ENCODE measurements around the gene DAAM2.

Gene DAAM2

GRCh38 chr6:39820553-39820952 is 28.4 kb downstream of the DAAM2 start:
- DNase-seq, result no peak

- DNase-seq, result no peak
Observed at GRCh38 chr6:39821046-39821740, 29.0 kb downstream of the DAAM2 start.

- DNase-seq, result no peak
Observed at GRCh38 chr6:39821742-39822532, 29.8 kb downstream of the DAAM2 start.

GRCh38 chr6:39822846-39823815 is 31.0 kb downstream of the DAAM2 start:
- no peak for DNase-seq

GRCh38 chr6:39824030-39824926 is 32.1 kb downstream of the DAAM2 start:
- no peak for DNase-seq

- DNase-seq, result no peak
Observed at GRCh38 chr6:39829331-39829730, 37.2 kb downstream of the DAAM2 start.

- DNase-seq, result no peak
Observed at GRCh38 chr6:39830444-39830843, 38.3 kb downstream of the DAAM2 start.

- no peak for DNase-seq
Observed at GRCh38 chr6:39831701-39832100, 39.5 kb downstream of the DAAM2 start.

GRCh38 chr6:39834278-39834677 is 42.1 kb downstream of the DAAM2 start:
- no peak for DNase-seq

GRCh38 chr6:39834866-39835265 is 42.7 kb downstream of the DAAM2 start:
- no peak for DNase-seq

GRCh38 chr6:39835821-39836295 is 43.7 kb downstream of the DAAM2 start:
- no peak for DNase-seq

GRCh38 chr6:39836606-39837005 is 44.4 kb downstream of the DAAM2 start:
- no peak for DNase-seq

- DNase-seq, result no peak
Observed at GRCh38 chr6:39839445-39839844, 47.3 kb downstream of the DAAM2 start.

- no peak for DNase-seq
Observed at GRCh38 chr6:39840781-39841180, 48.6 kb downstream of the DAAM2 start.

- DNase-seq, result no peak
Observed at GRCh38 chr6:39841291-39841690, 49.1 kb downstream of the DAAM2 start.

GRCh38 chr6:39841923-39842322 is 49.7 kb downstream of the DAAM2 start:
- DNase-seq, result no peak

- DNase-seq, result no peak
Observed at GRCh38 chr6:39843305-39844020, 51.3 kb downstream of the DAAM2 start.

- DNase-seq, result no peak
Observed at GRCh38 chr6:39844866-39845265, 52.7 kb downstream of the DAAM2 start.

GRCh38 chr6:39847221-39847620 is 55.0 kb downstream of the DAAM2 start:
- DNase-seq, result no peak

- no peak for DNase-seq
Observed at GRCh38 chr6:39848171-39848570, 56.0 kb downstream of the DAAM2 start.

GRCh38 chr6:39849228-39849627 is 57.1 kb downstream of the DAAM2 start:
- DNase-seq, result no peak
